Uterus (tissue), 4 donors: ENCODE results near the gene CNR2. TPM values are rescaled to one million over a fixed set of nuclear protein-coding genes. Genes with fewer than 3 reads are reported as not detected.
"Not testable (repeated sequence)": the region's sequence is repeated elsewhere in the genome, so short reads cannot be mapped to it uniquely, and the experiment has no call there.

Experiments
- DNase-seq, 2 donors: peaks; one replicate each; pipeline ENCODE4 v3.0.0-alpha.2; 2019 to 2020
- H3K27ac ChIP-seq, 2 donors: fragments of 200-600 bp; sonication (generic); 1 replicate in 1 of 2; 2 replicates in 1 of 2; pipeline ENCODE4 v1.5.1; 2016 to 2018
- H3K27me3 ChIP-seq, 2 donors: fragments of 200-600 bp; sonication (generic); one replicate each; pipeline ENCODE4 v1.5.1; 2018 to 2019; ENCODE audit warnings: control low read depth in 1 of 2
- H3K36me3 ChIP-seq, 2 donors: fragments of 200-600 bp; sonication (generic); one replicate each; pipeline ENCODE4 v1.5.1; 2019; ENCODE audit warnings: control low read depth in 1 of 2
- H3K4me1 ChIP-seq, 2 donors: fragments of 200-600 bp; sonication (generic); one replicate each; pipeline ENCODE4 v1.5.1; 2018 to 2019; ENCODE audit warnings: control low read depth in 1 of 2
- H3K4me3 ChIP-seq, 2 donors: fragments of 200-600 bp; sonication (generic); 1 replicate in 1 of 2; 2 replicates in 1 of 2; pipeline ENCODE4 v1.5.1; 2018 to 2019; ENCODE audit warnings: mild to moderate bottlenecking in 1 of 2
- H3K9me3 ChIP-seq, 2 donors: fragments of 200-600 bp; sonication (generic); one replicate each; pipeline ENCODE4 v1.5.1; 2019; ENCODE audit warnings: control low read depth in 1 of 2
- CTCF ChIP-seq, 4 experiments: fragments of 200-600 bp in 2 of 4; fragments of 450-650 bp in 2 of 4; sonication (generic) in 2 of 4; IDR thresholded peaks; one replicate each; pipeline ENCODE4 v1.5.1; 2016 to 2019; ENCODE audit warnings: antibody characterized with exemption in 4 of 4, mild to moderate bottlenecking in 2 of 4, moderate library complexity in 1 of 4
- POLR2A ChIP-seq, 2 donors: fragments of 450-650 bp; IDR thresholded peaks; one replicate each; pipeline ENCODE4 v1.6.1; 2016; ENCODE audit warnings: antibody characterized with exemption in 2 of 2, mild to moderate bottlenecking in 1 of 2, moderate library complexity in 1 of 2
- intact Hi-C: fragments of 100-400 bp; cut with DNase I; formaldehyde crosslinking; loops from one replicate; pipeline ENCODE4 v1.15.1; 2023; ENCODE audit warnings: low total_unique reads
- total RNA-seq, 4 donors: library from RNA; depleted of rRNA in 3 of 4; stranded (reverse); fragments of >200 nt in 3 of 4; gene quantifications; one replicate each; pipeline versions ENCODE4 v1.1.0 to v1.2.4, GENCODE V29; 2014 to 2023
- donor health status: DM: yes; HTN: yes; CAD: no.

Gene CNR2
- under 1 TPM in 1 of 4 donors, not detected in 3; 0.14 TPM for total RNA-seq

- H3K27me3 ChIP-seq, result no peaks in the 10 kb centered on the region
- H3K36me3 ChIP-seq, result no peaks in the 10 kb centered on the region
- H3K27ac ChIP-seq, result no peak within 1 kb of the TSS
- TF ChIP-seq CTCF (IDR thresholded peaks at IDR 0.05) (no peak), POLR2A (IDR thresholded peaks at IDR 0.05) (no peak)
- H3K9me3 ChIP-seq, result no peaks in the 10 kb centered on the region
- H3K4me1 ChIP-seq, result no peaks in the 10 kb centered on the region
- H3K4me3 ChIP-seq, result no peak within 1 kb of the TSS
- no peak for DNase-seq
- intact Hi-C loops, result no loop called here
Measured at GRCh38 chr1:23913212-23913880, at the start of gene CNR2. TSS of gene CNR2 (minus strand) at chr1:23913362. CDS start at chr1:23875617, 37,745 bp downstream.

GRCh38 chr1:23960291-23961020 is 47.3 kb upstream of the CNR2 start:
- DNase-seq, result no peak
- no peaks in the 10 kb centered on the region for H3K36me3 ChIP-seq
- TF ChIP-seq CTCF (IDR thresholded peaks at IDR 0.05) (no peak), POLR2A (IDR thresholded peaks at IDR 0.05) (no peak)
- intact Hi-C loops, result no loop called here
- no peaks in the 10 kb centered on the region for H3K27me3 ChIP-seq
- H3K9me3 ChIP-seq, result no peaks in the 10 kb centered on the region
- H3K4me3 ChIP-seq, result peak overlapping the region; percentile 83 to 88
- peaks cover 0 to 7% of the 10 kb centered on the region in 2 donors for H3K4me1 ChIP-seq
- peak overlapping the region; percentile 98 to 99 for H3K27ac ChIP-seq

GRCh38 chr1:23959461-23960290 is 46.5 kb upstream of the CNR2 start, which contains the start of gene PNRC2:
TSS of gene PNRC2 (plus strand) at chr1:23959828. CDS start at chr1:23961458, 1,630 bp downstream.
- Histone ChIP-seq H3K9me3 (no peaks in the 10 kb centered on the region), H3K36me3 (no peaks in the 10 kb centered on the region), H3K4me3 (peak within 1 kb of the TSS; percentile 83 to 88), H3K27me3 (no peaks in the 10 kb centered on the region), H3K27ac (peak within 1 kb of the TSS; percentile 98 to 99), H3K4me1 (peaks cover 0 to 8% of the 10 kb centered on the region in 2 donors)
- peak; percentile 96 to 97 for DNase-seq
- intact Hi-C loops, result loop anchor here (10.0 kb wide), 1 partner anchor 65 kb away; no protein-coding TSS in a partner anchor
- TF ChIP-seq CTCF (IDR thresholded peaks at IDR 0.05) (peak in 1 of 4 experiments; percentile 19), POLR2A (IDR thresholded peaks at IDR 0.05) (peak; percentile 92 to 95)

GRCh38 chr1:23958810-23959460 is 45.8 kb upstream of the CNR2 start:
- Histone ChIP-seq H3K27me3 (no peaks in the 10 kb centered on the region), H3K9me3 (no peaks in the 10 kb centered on the region), H3K4me3 (peak overlapping the region; percentile 83 to 88), H3K27ac (peak overlapping the region; percentile 98 to 99), H3K36me3 (no peaks in the 10 kb centered on the region), H3K4me1 (peaks cover 0 to 8% of the 10 kb centered on the region in 2 donors)
- intact Hi-C loops, result loop anchor here (10.0 kb wide), 1 partner anchor 66 kb away; no protein-coding TSS in a partner anchor
- peak; percentile 80 to 86 for DNase-seq
- TF ChIP-seq POLR2A (IDR thresholded peaks at IDR 0.05) (no peak), CTCF (IDR thresholded peaks at IDR 0.05) (peak; percentile 31 to 65 (median 51))

GRCh38 chr1:23958040-23958809 is 45.1 kb upstream of the CNR2 start:
- Histone ChIP-seq H3K4me3 (peak overlapping the region; percentile 83 to 88), H3K27ac (peak overlapping the region; percentile 98 to 99)
- H3K27me3 ChIP-seq, H3K4me1 ChIP-seq, H3K36me3 ChIP-seq, DNase-seq, H3K9me3 ChIP-seq: not testable (repeated sequence)
- intact Hi-C loops, result loop anchor here (10.0 kb wide), 1 partner anchor 67 kb away; no protein-coding TSS in a partner anchor
